K562 (cell line): ENCODE measurements around the gene RGS7BP.

Experiments
- CEBPB ChIP-seq: fragments of 450-650 bp; IDR thresholded peaks from 2 replicates; pipeline ENCODE4 v1.6.1; 2016; ENCODE audit warnings: missing genetic modification characterization, missing compliant biosample characterization
- CXXC5 ChIP-seq: fragments of 250-450 bp; sonication (Bioruptor Pico); IDR thresholded peaks from 2 replicates; pipeline ENCODE4 v1.8.0; 2022; ENCODE audit warnings: inconsistent platforms, mild to moderate bottlenecking, moderate library complexity
- KAT7 ChIP-seq: sonication (generic); formaldehyde crosslinking; IDR thresholded peaks from 2 replicates; pipeline ENCODE4 v1.8.0; 2022; ENCODE audit warnings: missing genetic modification reagents, mild to moderate bottlenecking, borderline replicate concordance
- KDM1A ChIP-seq, 2 experiments: fragments of 450-650 bp; IDR thresholded peaks; 2 replicates each; pipeline ENCODE4 v1.6.1; 2016; ENCODE audit warnings: mild to moderate bottlenecking in 2 of 2
- KDM5B ChIP-seq: fragments of 200-600 bp; sonication (generic); IDR thresholded peaks from 2 replicates; pipeline ENCODE4 v1.6.1; 2012; ENCODE audit warnings: low read depth, mild to moderate bottlenecking, moderate library complexity, low read length, control low read depth, inconsistent platforms; ENCODE audit not compliant: insufficient replicate concordance
- NFRKB ChIP-seq: fragments of 450-650 bp; IDR thresholded peaks from 2 replicates; pipeline ENCODE4 v1.6.1; 2016; ENCODE audit warnings: low read depth
- POLR2A ChIP-seq: fragments of 450-650 bp; conservative IDR thresholded peaks from 2 replicates; pipeline ENCODE4 v1.6.1; 2016
- POLR2AphosphoS5 ChIP-seq: IDR thresholded peaks from 2 replicates; pipeline ENCODE4 v1.6.1; 2011; ENCODE audit warnings: mild to moderate bottlenecking, low read depth, low read length, moderate library complexity; ENCODE audit not compliant: control insufficient read depth, insufficient read depth
- SMC3 ChIP-seq: conservative IDR thresholded peaks from 2 replicates; pipeline ENCODE4 v1.6.1; 2011; ENCODE audit warnings: low read depth, low read length, improper control_type of control experiment; ENCODE audit not compliant: insufficient read depth
- SP2 ChIP-seq: IDR thresholded peaks from 2 replicates; pipeline ENCODE4 v1.6.1; 2011; ENCODE audit warnings: mild to moderate bottlenecking, low read depth, low read length, moderate library complexity; ENCODE audit not compliant: poor library complexity, severe bottlenecking; ENCODE audit errors: extremely low read depth
- TF ChIP-seq, protein P1 (sequence below): sonication (generic); formaldehyde crosslinking; IDR thresholded peaks from 2 replicates; pipeline ENCODE4 v1.9.0; 2022; ENCODE audit warnings: mild to moderate bottlenecking, missing genetic modification reagents
- TF ChIP-seq, protein P2 (sequence below): sonication (generic); formaldehyde crosslinking; IDR thresholded peaks from 2 replicates; pipeline ENCODE4 v1.8.1; 2023; ENCODE audit warnings: mild to moderate bottlenecking, missing genetic modification reagents
- TF ChIP-seq, protein P3 (sequence below): IDR thresholded peaks from 2 replicates; pipeline ENCODE4 v1.6.1; 2012; ENCODE audit warnings: low read depth, low read length, improper control_type of control experiment, borderline replicate concordance

DNA sequence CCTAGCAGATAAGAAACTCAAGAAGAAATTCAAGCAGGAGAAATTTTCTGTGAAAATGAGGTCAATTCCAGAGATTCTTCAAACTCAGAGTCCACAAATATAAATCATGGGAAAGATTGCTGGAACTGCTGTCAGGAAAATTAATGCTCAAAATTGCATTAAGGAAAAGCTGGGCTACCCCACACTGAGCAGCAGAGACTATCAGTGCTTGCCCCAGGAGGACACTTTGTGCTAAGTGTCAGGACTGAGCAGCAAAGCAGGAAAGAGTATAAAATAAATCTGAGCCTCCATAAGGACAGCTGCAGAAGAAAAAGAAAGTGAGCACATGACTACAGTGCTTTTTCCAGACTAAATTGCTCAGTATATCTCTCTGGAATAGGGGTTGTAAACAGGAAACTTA, 81.6 kb downstream of the RGS7BP start:
- TF ChIP-seq, protein P1, sequence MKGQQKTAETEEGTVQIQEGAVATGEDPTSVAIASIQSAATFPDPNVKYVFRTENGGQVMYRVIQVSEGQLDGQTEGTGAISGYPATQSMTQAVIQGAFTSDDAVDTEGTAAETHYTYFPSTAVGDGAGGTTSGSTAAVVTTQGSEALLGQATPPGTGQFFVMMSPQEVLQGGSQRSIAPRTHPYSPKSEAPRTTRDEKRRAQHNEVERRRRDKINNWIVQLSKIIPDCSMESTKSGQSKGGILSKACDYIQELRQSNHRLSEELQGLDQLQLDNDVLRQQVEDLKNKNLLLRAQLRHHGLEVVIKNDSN (CRISPR knock-in tag), result no peak
- TF ChIP-seq NFRKB, result no peak
- TF ChIP-seq KDM1A (IDR thresholded peaks at IDR 0.05), result no peak
- TF ChIP-seq KAT7 (CRISPR knock-in tag), result no peak
- no peak for TF ChIP-seq SMC3
- TF ChIP-seq, protein P2, sequence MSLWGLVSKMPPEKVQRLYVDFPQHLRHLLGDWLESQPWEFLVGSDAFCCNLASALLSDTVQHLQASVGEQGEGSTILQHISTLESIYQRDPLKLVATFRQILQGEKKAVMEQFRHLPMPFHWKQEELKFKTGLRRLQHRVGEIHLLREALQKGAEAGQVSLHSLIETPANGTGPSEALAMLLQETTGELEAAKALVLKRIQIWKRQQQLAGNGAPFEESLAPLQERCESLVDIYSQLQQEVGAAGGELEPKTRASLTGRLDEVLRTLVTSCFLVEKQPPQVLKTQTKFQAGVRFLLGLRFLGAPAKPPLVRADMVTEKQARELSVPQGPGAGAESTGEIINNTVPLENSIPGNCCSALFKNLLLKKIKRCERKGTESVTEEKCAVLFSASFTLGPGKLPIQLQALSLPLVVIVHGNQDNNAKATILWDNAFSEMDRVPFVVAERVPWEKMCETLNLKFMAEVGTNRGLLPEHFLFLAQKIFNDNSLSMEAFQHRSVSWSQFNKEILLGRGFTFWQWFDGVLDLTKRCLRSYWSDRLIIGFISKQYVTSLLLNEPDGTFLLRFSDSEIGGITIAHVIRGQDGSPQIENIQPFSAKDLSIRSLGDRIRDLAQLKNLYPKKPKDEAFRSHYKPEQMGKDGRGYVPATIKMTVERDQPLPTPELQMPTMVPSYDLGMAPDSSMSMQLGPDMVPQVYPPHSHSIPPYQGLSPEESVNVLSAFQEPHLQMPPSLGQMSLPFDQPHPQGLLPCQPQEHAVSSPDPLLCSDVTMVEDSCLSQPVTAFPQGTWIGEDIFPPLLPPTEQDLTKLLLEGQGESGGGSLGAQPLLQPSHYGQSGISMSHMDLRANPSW (CRISPR knock-in tag), result no peak
- no peak for TF ChIP-seq POLR2AphosphoS5
- TF ChIP-seq, protein P3, sequence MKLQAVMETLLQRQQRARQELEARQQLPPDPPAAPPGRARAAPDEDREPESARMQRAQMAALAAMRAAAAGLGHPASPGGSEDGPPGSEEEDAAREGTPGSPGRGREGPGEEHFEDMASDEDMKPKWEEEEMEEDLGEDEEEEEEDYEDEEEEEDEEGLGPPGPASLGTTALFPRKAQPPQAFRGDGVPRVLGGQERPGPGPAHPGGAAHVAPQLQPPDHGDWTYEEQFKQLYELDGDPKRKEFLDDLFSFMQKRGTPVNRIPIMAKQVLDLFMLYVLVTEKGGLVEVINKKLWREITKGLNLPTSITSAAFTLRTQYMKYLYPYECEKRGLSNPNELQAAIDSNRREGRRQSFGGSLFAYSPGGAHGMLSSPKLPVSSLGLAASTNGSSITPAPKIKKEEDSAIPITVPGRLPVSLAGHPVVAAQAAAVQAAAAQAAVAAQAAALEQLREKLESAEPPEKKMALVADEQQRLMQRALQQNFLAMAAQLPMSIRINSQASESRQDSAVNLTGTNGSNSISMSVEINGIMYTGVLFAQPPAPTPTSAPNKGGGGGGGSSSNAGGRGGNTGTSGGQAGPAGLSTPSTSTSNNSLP, result no peak
- no peak for TF ChIP-seq POLR2A
- no peak for TF ChIP-seq CEBPB
- TF ChIP-seq CXXC5, result no peak
- TF ChIP-seq KDM5B, result no peak
- TF ChIP-seq SP2, result no peak
